Activated CD4-positive, alpha-beta T cell treated with anti-CD3 and anti-CD28 coated beads, Interleukin-2, amount 50 U/mL, for 4 hours (primary cell): Measurements from ENCODE around the gene FLNB.
"Not testable (repeated sequence)": the region's sequence is repeated elsewhere in the genome, so short reads cannot be mapped to it uniquely, and the experiment has no call there.

Experiments used
- DNase-seq, 2 experiments: peaks; one replicate each; pipeline ENCODE4 v3.0.0-alpha.2; 2020

Gene FLNB

GRCh38 chr3:58055314-58055713 lies 47.1 kb downstream of the FLNB start:
- DNase-seq: no peak

- DNase-seq: not testable (repeated sequence)
Measured at GRCh38 chr3:58055891-58056290, 47.7 kb downstream of the FLNB start.

- no peak for DNase-seq
Measured at GRCh38 chr3:58058361-58059263, 50.4 kb downstream of the FLNB start.

- DNase-seq: no peak
Measured at GRCh38 chr3:58059349-58060321, 51.4 kb downstream of the FLNB start.

GRCh38 chr3:58062472-58062871 lies 54.2 kb downstream of the FLNB start:
- no peak for DNase-seq

GRCh38 chr3:58063022-58063815 lies 55.0 kb downstream of the FLNB start:
- DNase-seq: no peak

- no peak for DNase-seq
Measured at GRCh38 chr3:58064923-58065638, 56.9 kb downstream of the FLNB start.

GRCh38 chr3:58065700-58066167 lies 57.5 kb downstream of the FLNB start:
- no peak for DNase-seq

GRCh38 chr3:58066842-58067241 lies 58.6 kb downstream of the FLNB start:
- no peak for DNase-seq

GRCh38 chr3:58068122-58068809 lies 60.0 kb downstream of the FLNB start:
- DNase-seq: no peak

- no peak for DNase-seq
Measured at GRCh38 chr3:58071480-58071971, 63.3 kb downstream of the FLNB start.

- DNase-seq: no peak
Measured at GRCh38 chr3:58072052-58072762, 64.0 kb downstream of the FLNB start.

GRCh38 chr3:58072763-58073130 lies 64.5 kb downstream of the FLNB start:
- DNase-seq: no peak

GRCh38 chr3:58073301-58074108 lies 65.3 kb downstream of the FLNB start:
- DNase-seq: no peak

- DNase-seq: no peak
Measured at GRCh38 chr3:58074116-58074715, 66.0 kb downstream of the FLNB start.

GRCh38 chr3:58074997-58075396 lies 66.8 kb downstream of the FLNB start:
- DNase-seq: no peak

- DNase-seq: no peak
Measured at GRCh38 chr3:58077596-58078285, 69.5 kb downstream of the FLNB start.

- no peak for DNase-seq
Measured at GRCh38 chr3:58078610-58079009, 70.4 kb downstream of the FLNB start.

GRCh38 chr3:58079773-58080172 lies 71.6 kb downstream of the FLNB start:
- DNase-seq: no peak
